ENCODE measurements around the gene SLC39A11. TPM values are rescaled to one million over a fixed set of nuclear protein-coding genes. Genes with fewer than 3 reads are reported as not detected.
"Not testable (repeated sequence)": the region's sequence is repeated elsewhere in the genome, so short reads cannot be mapped to it uniquely, and the experiment has no call there.

The SLC39A11 gene
- total RNA-seq, 2 experiments from 2014 or later = 25.6 to 51.5 TPM

DNA sequence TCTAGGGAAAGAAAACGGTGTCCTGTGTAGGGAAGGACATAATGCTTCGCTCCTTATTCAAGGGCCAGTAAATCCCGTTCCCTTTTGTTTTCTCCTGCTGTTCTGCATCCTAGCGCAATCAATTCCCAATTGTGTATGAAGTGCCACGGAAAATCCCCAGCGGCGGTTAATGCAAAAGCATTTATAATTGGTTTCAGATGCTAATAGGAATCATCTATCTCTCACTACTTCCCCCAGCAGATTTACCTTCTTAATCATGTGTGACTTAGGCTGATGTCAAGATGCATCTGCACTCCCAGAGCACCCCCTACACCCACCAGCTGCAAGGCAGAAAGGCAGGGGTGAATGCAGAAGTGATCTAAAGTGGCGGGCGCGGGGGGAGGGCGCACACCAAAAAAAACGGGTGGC is 39.6 kb upstream of the SLC39A11 start:
- DNase-seq (ENCODE audit: low spot score) = peak; percentile 74
- H3K9me2 ChIP-seq (ENCODE audit: insufficient read depth, low read length) = no peaks in the 10 kb centered on the region
- H4K20me1 ChIP-seq (ENCODE audit: insufficient read depth, low read length) = no peaks in the 10 kb centered on the region
- no peak for TF ChIP-seq EZH2phosphoT487 (IDR thresholded peaks at IDR 0.05; ENCODE audit: borderline replicate concordance, low read depth, low read length)
- TF ChIP-seq, protein P1, sequence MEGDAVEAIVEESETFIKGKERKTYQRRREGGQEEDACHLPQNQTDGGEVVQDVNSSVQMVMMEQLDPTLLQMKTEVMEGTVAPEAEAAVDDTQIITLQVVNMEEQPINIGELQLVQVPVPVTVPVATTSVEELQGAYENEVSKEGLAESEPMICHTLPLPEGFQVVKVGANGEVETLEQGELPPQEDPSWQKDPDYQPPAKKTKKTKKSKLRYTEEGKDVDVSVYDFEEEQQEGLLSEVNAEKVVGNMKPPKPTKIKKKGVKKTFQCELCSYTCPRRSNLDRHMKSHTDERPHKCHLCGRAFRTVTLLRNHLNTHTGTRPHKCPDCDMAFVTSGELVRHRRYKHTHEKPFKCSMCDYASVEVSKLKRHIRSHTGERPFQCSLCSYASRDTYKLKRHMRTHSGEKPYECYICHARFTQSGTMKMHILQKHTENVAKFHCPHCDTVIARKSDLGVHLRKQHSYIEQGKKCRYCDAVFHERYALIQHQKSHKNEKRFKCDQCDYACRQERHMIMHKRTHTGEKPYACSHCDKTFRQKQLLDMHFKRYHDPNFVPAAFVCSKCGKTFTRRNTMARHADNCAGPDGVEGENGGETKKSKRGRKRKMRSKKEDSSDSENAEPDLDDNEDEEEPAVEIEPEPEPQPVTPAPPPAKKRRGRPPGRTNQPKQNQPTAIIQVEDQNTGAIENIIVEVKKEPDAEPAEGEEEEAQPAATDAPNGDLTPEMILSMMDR (conservative IDR thresholded peaks at IDR 0.05; ENCODE audit: low read length) = no peak
- no peaks in the 10 kb centered on the region for H3K79me2 ChIP-seq (ENCODE audit: insufficient read depth, low read depth, low read length)
- BruUV-seq (replicated peaks) = no TSS peak
- intact Hi-C loops (cut with micrococcal nuclease; ENCODE audit: unreplicated experiment) = loop anchor here (1.0 kb wide), 1 partner anchor 40 kb away; the partner anchor contains the start of gene SLC39A11
- H3K4me2 ChIP-seq (ENCODE audit: low read length) = peak overlapping the region; percentile 50; the same call in 1 of the 2 replicates
- peaks cover 7% of the 10 kb centered on the region; the same call in 1 of the 2 replicates for H3K9me3 ChIP-seq (ENCODE audit: low read length)
- POLR2A ChIA-PET = interaction anchor here (0.5 to 0.9 kb wide), 4 partner anchors 13 to 393 kb away, joined by 3 read pairs; no protein-coding TSS in a partner anchor
- no peaks in the 10 kb centered on the region for H3K36me3 ChIP-seq (ENCODE audit: insufficient read depth, low read length)
- no peak overlapping the region for H3K4me3 ChIP-seq (ENCODE audit: low read depth, low read length, poor library complexity, severe bottlenecking)
- peak overlapping the region; percentile 71; the same call in 1 of the 2 replicates for H2AFZ ChIP-seq (ENCODE audit: low read length)
- peaks cover 13% of the 10 kb centered on the region for H3K4me1 ChIP-seq (ENCODE audit: insufficient read depth, low read length, poor library complexity, severe bottlenecking)
- CTCF ChIA-PET (ENCODE audit: unreplicated experiment) = interaction anchor here (0.5 to 0.6 kb wide), 2 partner anchors 23 to 625 kb away, joined by 3 to 7 read pairs; no protein-coding TSS in a partner anchor
- no peak overlapping the region for H3K27ac ChIP-seq (ENCODE audit: low read depth, low read length, poor library complexity, severe bottlenecking)

DNA sequence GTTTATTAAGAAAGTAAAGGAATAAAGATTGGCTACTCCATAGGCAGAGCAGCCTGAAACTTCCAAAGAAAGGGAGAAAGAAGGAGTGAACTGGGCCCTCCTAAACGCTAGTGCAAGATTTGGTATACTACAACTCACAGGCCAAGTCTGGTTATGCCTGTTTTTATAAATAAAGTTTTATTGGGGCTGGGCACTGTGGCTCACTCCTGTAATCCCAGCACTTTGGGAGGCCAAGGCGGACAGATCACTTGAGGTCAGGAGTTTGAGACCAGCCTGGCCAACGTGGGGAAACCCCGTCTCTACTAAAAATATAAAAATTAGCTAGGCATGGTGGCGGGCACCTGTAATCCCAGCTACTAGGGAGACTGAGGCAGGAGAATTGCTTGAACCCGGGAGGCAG is 39.0 kb upstream of the SLC39A11 start:
- H3K4me3 ChIP-seq (ENCODE audit: low read depth, low read length, poor library complexity, severe bottlenecking); H2AFZ ChIP-seq (ENCODE audit: low read length); intact Hi-C loops (cut with micrococcal nuclease; ENCODE audit: unreplicated experiment); DNase-seq (ENCODE audit: low spot score); H3K79me2 ChIP-seq (ENCODE audit: insufficient read depth, low read depth, low read length); H3K4me2 ChIP-seq (ENCODE audit: low read length); H4K20me1 ChIP-seq (ENCODE audit: insufficient read depth, low read length); H3K9me3 ChIP-seq (ENCODE audit: low read length); H3K27ac ChIP-seq (ENCODE audit: low read depth, low read length, poor library complexity, severe bottlenecking); H3K36me3 ChIP-seq (ENCODE audit: insufficient read depth, low read length); BruUV-seq (replicated peaks); H3K9me2 ChIP-seq (ENCODE audit: insufficient read depth, low read length); CTCF ChIA-PET (ENCODE audit: unreplicated experiment): not testable (repeated sequence)
- peaks cover 13% of the 10 kb centered on the region for H3K4me1 ChIP-seq (ENCODE audit: insufficient read depth, low read length, poor library complexity, severe bottlenecking)
- POLR2A ChIA-PET = interaction anchor here (0.7 to 0.9 kb wide), 3 partner anchors 14 to 100 kb away, joined by 3 to 4 read pairs (median 4); no protein-coding TSS in a partner anchor

DNA sequence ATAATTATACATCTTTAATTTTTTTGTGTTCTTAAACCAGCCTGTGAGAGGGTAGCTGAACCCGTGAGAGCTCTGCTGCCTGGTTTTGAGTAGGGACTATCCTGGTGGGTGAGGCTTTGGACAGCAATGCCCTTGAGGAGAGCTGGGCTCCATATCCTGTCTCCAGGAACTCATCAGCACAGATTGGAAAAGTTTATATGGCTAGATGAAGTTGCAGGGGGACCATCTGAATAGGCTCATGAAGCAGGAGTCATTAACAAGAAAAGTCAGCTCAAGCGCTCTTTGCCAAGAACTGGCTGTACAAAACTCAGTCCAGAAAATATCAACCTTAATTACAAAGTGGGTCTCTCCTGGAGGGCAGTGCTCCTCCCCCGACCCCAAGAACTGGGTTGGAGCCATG is 38.5 kb upstream of the SLC39A11 start:
- ChIA-PET CTCF (ENCODE audit: unreplicated experiment) (no interaction called here), POLR2A (interaction anchor here (0.7 kb wide), 2 partner anchors 60 to 100 kb away, joined by 4 read pairs; no protein-coding TSS in a partner anchor)
- Histone ChIP-seq H3K4me3 (ENCODE audit: low read depth, low read length, poor library complexity, severe bottlenecking) (no peak overlapping the region), H3K36me3 (ENCODE audit: insufficient read depth, low read length) (no peaks in the 10 kb centered on the region), H3K4me2 (ENCODE audit: low read length) (no peak overlapping the region), H2AFZ (ENCODE audit: low read length) (no peak overlapping the region), H3K79me2 (ENCODE audit: insufficient read depth, low read depth, low read length) (no peaks in the 10 kb centered on the region), H3K4me1 (ENCODE audit: insufficient read depth, low read length, poor library complexity, severe bottlenecking) (peaks cover 13% of the 10 kb centered on the region), H3K27ac (ENCODE audit: low read depth, low read length, poor library complexity, severe bottlenecking) (no peak overlapping the region), H3K9me2 (ENCODE audit: insufficient read depth, low read length) (no peaks in the 10 kb centered on the region), H4K20me1 (ENCODE audit: insufficient read depth, low read length) (no peaks in the 10 kb centered on the region), H3K9me3 (ENCODE audit: low read length) (peaks cover 7% of the 10 kb centered on the region; the same call in 1 of the 2 replicates)
- intact Hi-C loops (cut with micrococcal nuclease; ENCODE audit: unreplicated experiment) = no loop called here
- no TSS peak for BruUV-seq (replicated peaks)
- no peak for DNase-seq (ENCODE audit: low spot score)
- TF ChIP-seq EZH2phosphoT487 (IDR thresholded peaks at IDR 0.05; ENCODE audit: borderline replicate concordance, low read depth, low read length) = no peak
- TF ChIP-seq, protein P1 (conservative IDR thresholded peaks at IDR 0.05; ENCODE audit: low read length) = no peak

Data from OCI-LY7 (cell line).